Stomach (tissue), 9 donors: Measurements from ENCODE around the gene SUSD4. TPM values are rescaled to one million over a fixed set of nuclear protein-coding genes. Genes with fewer than 3 reads are reported as not detected.
A peak's percentile ranks its signal among the peaks of the same experiment; 100 is the strongest.

Source experiments
- DNase-seq, 2 donors: peaks; one replicate each; pipeline versions ENCODE4 v3.0.0 to v3.0.0-alpha.2; 2013 to 2019
- H3K27ac ChIP-seq, 5 donors: fragments of 200-600 bp in 4 of 5; sonication (generic) in 4 of 5; one replicate each; pipeline ENCODE4 v1.5.1; 2013 to 2019; ENCODE audit warnings: mild to moderate bottlenecking in 1 of 5, moderate library complexity in 1 of 5
- H3K27me3 ChIP-seq, 3 donors: fragments of 200-600 bp; sonication (generic); one replicate each; pipeline ENCODE4 v1.5.1; 2017 to 2019; ENCODE audit warnings: mixed run types in 1 of 3
- H3K36me3 ChIP-seq, 4 donors: fragments of 200-600 bp; sonication (generic); 1 replicate in 3 of 4; 2 replicates in 1 of 4; pipeline ENCODE4 v1.5.1; 2016 to 2019
- H3K4me1 ChIP-seq, 4 donors: fragments of 200-600 bp; sonication (generic); one replicate each; pipeline ENCODE4 v1.5.1; 2016 to 2019
- H3K4me3 ChIP-seq, 4 donors: fragments of 200-600 bp; sonication (generic) in 3 of 4; one replicate each; pipeline ENCODE4 v1.5.1; 2016 to 2019; ENCODE audit warnings: mild to moderate bottlenecking in 1 of 4
- H3K9me3 ChIP-seq, 4 donors: fragments of 200-600 bp; sonication (generic); one replicate each; pipeline ENCODE4 v1.5.1; 2016 to 2019
- EP300 ChIP-seq: sonication (generic); formaldehyde crosslinking; IDR thresholded peaks from one replicate; pipeline ENCODE4 v1.6.1; 2017; ENCODE audit warnings: antibody characterized with exemption
- POLR2A ChIP-seq, 4 donors: fragments of 450-650 bp; IDR thresholded peaks; one replicate each; pipeline ENCODE4 v1.6.1; 2016; ENCODE audit warnings: antibody characterized with exemption in 4 of 4, control low read depth in 2 of 4, mild to moderate bottlenecking in 1 of 4, moderate library complexity in 1 of 4
- POLR2AphosphoS5 ChIP-seq, 3 donors: sonication (generic); formaldehyde crosslinking; IDR thresholded peaks; one replicate each; pipeline ENCODE4 v1.6.1; 2016; ENCODE audit warnings: antibody characterized with exemption in 3 of 3
- WGBS, 5 donors: extraction: QIAGEN DNeasy Blood & Tissue Kit in 3 of 5; methylation state at CpG; one replicate each; pipeline versions ENCODE4 v1.1.5 to v1.1.7; 2013 to 2018; 5-methylcytosine and 5-hydroxymethylcytosine counted together
- intact Hi-C: fragments of 100-400 bp; cut with DNase I; formaldehyde crosslinking; loops from one replicate; pipeline ENCODE4 v1.15.1; 2023; ENCODE audit warnings: low total_unique reads
- polyA plus RNA-seq, 3 donors: library from polyadenylated mRNA; stranded (reverse); fragments of 200-250 nt; gene quantifications; one replicate each; pipeline ENCODE4 v1.2.3, GENCODE V29; 2013
- total RNA-seq, 5 donors: library from RNA; depleted of rRNA; stranded (reverse); fragments of >200 nt; gene quantifications; one replicate each; pipeline versions ENCODE4 v1.1.0 to v1.2.3, GENCODE V29; 2014 to 2016
- TF ChIP-seq, protein P1 (sequence below), 7 experiments: fragments of 450-650 bp in 4 of 7; fragments of 200-600 bp in 3 of 7; sonication (generic) in 3 of 7; IDR thresholded peaks; one replicate each; pipeline ENCODE4 v1.5.1; 2016 to 2019; ENCODE audit warnings: antibody characterized with exemption in 7 of 7, control low read depth in 2 of 7, mild to moderate bottlenecking in 1 of 7
- donor health status: healthy with polysubstance abuse.
- donor health status: Bipolar disorder and iron deficiency.
- donor health status: healthy.

SUSD4 gene
- total and polyA plus RNA-seq, 8 donors, result 5.5 to 35.6 (median 8.1) TPM; not detected in 1

- Histone ChIP-seq H3K4me3 (no peak overlapping the region), H3K27ac (no peak overlapping the region), H3K4me1 (peaks cover 0 to 5% (median 0%) of the 10 kb centered on the region in 4 donors), H3K27me3 (no peaks in the 10 kb centered on the region), H3K36me3 (peaks cover 0 to 9% (median 0%) of the 10 kb centered on the region in 4 donors), H3K9me3 (no peaks in the 10 kb centered on the region)
- intact Hi-C loops, result no loop called here
- no peak for DNase-seq
- 85 to 95% (median 87%) methylated on average over 3 of the region's 3 CpGs for WGBS, 5 donors
- TF ChIP-seq, protein P1, sequence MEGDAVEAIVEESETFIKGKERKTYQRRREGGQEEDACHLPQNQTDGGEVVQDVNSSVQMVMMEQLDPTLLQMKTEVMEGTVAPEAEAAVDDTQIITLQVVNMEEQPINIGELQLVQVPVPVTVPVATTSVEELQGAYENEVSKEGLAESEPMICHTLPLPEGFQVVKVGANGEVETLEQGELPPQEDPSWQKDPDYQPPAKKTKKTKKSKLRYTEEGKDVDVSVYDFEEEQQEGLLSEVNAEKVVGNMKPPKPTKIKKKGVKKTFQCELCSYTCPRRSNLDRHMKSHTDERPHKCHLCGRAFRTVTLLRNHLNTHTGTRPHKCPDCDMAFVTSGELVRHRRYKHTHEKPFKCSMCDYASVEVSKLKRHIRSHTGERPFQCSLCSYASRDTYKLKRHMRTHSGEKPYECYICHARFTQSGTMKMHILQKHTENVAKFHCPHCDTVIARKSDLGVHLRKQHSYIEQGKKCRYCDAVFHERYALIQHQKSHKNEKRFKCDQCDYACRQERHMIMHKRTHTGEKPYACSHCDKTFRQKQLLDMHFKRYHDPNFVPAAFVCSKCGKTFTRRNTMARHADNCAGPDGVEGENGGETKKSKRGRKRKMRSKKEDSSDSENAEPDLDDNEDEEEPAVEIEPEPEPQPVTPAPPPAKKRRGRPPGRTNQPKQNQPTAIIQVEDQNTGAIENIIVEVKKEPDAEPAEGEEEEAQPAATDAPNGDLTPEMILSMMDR (IDR thresholded peaks at IDR 0.05), result no peak
These were observed 102.1 kb downstream of the SUSD4 start for GRCh38 chr1:223261914-223262313.

DNA sequence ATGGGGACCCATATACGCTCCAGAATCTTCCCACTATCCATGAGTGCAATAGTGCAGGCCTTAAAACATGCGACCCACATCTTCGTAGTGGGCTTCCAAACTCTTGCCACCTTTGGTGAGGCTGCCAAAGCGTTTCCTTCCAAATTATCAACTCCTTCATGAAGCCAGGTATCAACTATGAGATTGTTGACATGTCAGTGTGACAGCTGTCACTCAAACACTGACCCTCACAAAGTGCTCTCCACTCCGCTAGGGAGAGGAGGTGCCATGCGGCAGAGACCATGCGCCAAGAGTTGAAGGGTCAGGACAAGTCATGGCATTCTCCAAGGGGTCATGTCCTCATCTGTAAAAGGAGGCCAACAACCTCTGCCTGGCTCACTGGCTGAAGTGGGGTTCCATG lies 103.3 kb downstream of the SUSD4 start:
- Histone ChIP-seq H3K9me3 (no peaks in the 10 kb centered on the region), H3K27me3 (no peaks in the 10 kb centered on the region), H3K4me3 (no peak overlapping the region), H3K27ac (no peak overlapping the region), H3K36me3 (peaks cover 0 to 9% (median 0%) of the 10 kb centered on the region in 4 donors), H3K4me1 (peaks cover 0 to 5% (median 0%) of the 10 kb centered on the region in 4 donors)
- intact Hi-C loops, result no loop called here
- WGBS, 5 donors, result 83 to 96% (median 95%) methylated on average over 7 of the region's 7 CpGs
- no peak for TF ChIP-seq EP300
- TF ChIP-seq, protein P1 (IDR thresholded peaks at IDR 0.05), result no peak
- TF ChIP-seq POLR2AphosphoS5 (IDR thresholded peaks at IDR 0.05), result no peak
- no peak for TF ChIP-seq POLR2A (IDR thresholded peaks at IDR 0.05)
- no peak for DNase-seq

DNA sequence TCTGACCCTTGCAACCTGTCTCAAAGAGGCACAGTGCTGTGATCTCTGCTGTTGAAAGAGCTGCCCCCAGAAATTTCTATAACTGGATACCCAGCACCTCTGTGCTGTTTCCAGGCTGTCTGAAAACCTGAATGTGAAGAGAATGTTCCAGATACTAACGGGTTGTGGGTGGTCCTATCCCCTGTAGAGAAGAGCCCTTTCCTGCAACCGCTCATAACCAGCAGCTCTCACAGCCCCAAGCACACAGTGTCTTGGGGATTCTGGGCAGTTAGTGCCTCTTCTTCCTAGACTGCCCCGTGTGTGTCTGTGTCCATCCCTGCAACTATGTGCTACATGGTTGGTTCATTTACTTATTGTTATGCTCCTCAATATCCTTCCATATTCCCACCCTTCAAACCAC lies 104.5 kb downstream of the SUSD4 start:
- Histone ChIP-seq H3K4me1 (peaks cover 0 to 5% (median 0%) of the 10 kb centered on the region in 4 donors), H3K27ac (no peak overlapping the region), H3K36me3 (no peaks in the 10 kb centered on the region), H3K9me3 (no peaks in the 10 kb centered on the region), H3K27me3 (no peaks in the 10 kb centered on the region), H3K4me3 (no peak overlapping the region)
- no peak for DNase-seq
- WGBS, 5 donors, result 85 to 94% (median 91%) methylated on average over 3 of the region's 3 CpGs
- intact Hi-C loops, result no loop called here
- TF ChIP-seq EP300 (no peak), POLR2A (IDR thresholded peaks at IDR 0.05) (no peak), POLR2AphosphoS5 (IDR thresholded peaks at IDR 0.05) (no peak)
- TF ChIP-seq, protein P1 (IDR thresholded peaks at IDR 0.05), result no peak

- peaks cover 0 to 5% (median 0%) of the 10 kb centered on the region in 4 donors for H3K4me1 ChIP-seq
- intact Hi-C loops, result no loop called here
- TF ChIP-seq POLR2A (IDR thresholded peaks at IDR 0.05) (no peak), EP300 (no peak), POLR2AphosphoS5 (IDR thresholded peaks at IDR 0.05) (no peak)
- TF ChIP-seq, protein P1 (IDR thresholded peaks at IDR 0.05), result no peak
- no peak overlapping the region for H3K27ac ChIP-seq
- DNase-seq, result peak; percentile 39 to 69
- H3K4me3 ChIP-seq, result no peak overlapping the region
- WGBS, 5 donors, result 44 to 68% (median 58%) methylated on average over 6 of the region's 6 CpGs
- no peaks in the 10 kb centered on the region for H3K36me3 ChIP-seq
- no peaks in the 10 kb centered on the region for H3K27me3 ChIP-seq
- no peaks in the 10 kb centered on the region for H3K9me3 ChIP-seq
These were observed 105.2 kb downstream of the SUSD4 start for GRCh38 chr1:223258751-223259198.
